ENCODE results near the gene MMP15. TPM values are rescaled to one million over a fixed set of nuclear protein-coding genes. Genes with fewer than 3 reads are reported as not detected.

The MMP15 gene
- total RNA-seq, 2 donors from 2014 or later, result 0.40 to 1.5 TPM

- Mint-ChIP-seq H3K27me3 (no peaks in the 10 kb centered on the region), H3K4me1 (no peaks in the 10 kb centered on the region), H3K36me3 (ENCODE audit: low read depth) (no peaks in the 10 kb centered on the region), H3K27ac (no peak overlapping the region), H3K4me3 (no peak overlapping the region)
- H3K9me3 ChIP-seq (ENCODE audit: control insufficient read depth, low read length, poor library complexity, severe bottlenecking), result no peaks in the 10 kb centered on the region
- ATAC-seq, result no peak
- DNase-seq, result no peak
These were observed 22.2 kb downstream of the MMP15 start for GRCh38 chr16:58047557-58048348.

DNA sequence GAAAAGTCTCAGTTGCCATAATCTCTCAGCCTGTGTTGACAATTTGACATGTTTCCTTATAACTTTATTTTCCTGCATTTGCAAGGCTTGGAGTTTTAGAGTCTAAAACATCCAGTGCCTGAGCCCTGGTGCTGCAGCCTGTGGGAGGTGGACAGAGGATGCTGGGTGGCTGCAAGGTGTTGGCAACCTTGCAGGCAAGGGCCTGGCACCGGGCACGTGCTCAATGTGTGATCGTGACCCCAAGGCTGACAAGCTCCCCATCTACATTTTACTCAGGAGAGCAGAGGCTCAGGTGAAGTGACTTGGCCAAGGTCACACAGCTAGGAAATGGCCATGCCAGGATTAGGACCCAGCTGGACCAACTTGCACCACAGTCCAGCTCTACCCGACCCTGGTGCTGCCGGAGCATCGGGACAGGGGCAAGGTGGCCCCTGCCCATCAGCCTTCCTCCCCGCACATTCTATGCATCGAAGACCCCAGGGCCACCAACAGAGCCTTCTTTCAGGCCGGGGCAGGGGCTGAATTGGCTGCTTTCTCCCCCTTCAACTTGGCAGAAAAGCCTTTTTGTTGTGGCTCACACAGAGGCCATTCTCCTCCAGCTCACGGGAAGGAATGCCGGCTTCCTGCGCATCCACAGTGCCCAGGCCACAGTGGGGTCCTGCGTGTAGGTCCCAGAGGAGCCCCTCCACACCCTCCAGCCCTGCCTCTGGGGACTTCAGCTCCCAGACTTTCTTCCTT, 23.1 kb downstream of the MMP15 start:
- H3K9me3 ChIP-seq (ENCODE audit: control insufficient read depth, low read length, poor library complexity, severe bottlenecking), result no peaks in the 10 kb centered on the region
- Mint-ChIP-seq H3K4me3 (no peak overlapping the region), H3K27ac (no peak overlapping the region), H3K36me3 (ENCODE audit: low read depth) (no peaks in the 10 kb centered on the region), H3K27me3 (no peaks in the 10 kb centered on the region), H3K4me1 (no peaks in the 10 kb centered on the region)
- ATAC-seq (no peak), DNase-seq (no peak)

GRCh38 chr16:58049232-58050185, 24.0 kb downstream of the MMP15 start:
- H3K4me3 Mint-ChIP-seq, result no peak overlapping the region
- no peak overlapping the region for H3K27ac Mint-ChIP-seq
- no peaks in the 10 kb centered on the region for H3K9me3 ChIP-seq (ENCODE audit: control insufficient read depth, low read length, poor library complexity, severe bottlenecking)
- no peaks in the 10 kb centered on the region for H3K27me3 Mint-ChIP-seq
- DNase-seq, result no peak
- ATAC-seq, result no peak
- H3K4me1 Mint-ChIP-seq, result no peaks in the 10 kb centered on the region
- H3K36me3 Mint-ChIP-seq (ENCODE audit: low read depth), result no peaks in the 10 kb centered on the region

- H3K4me1 Mint-ChIP-seq, result no peaks in the 10 kb centered on the region
- no peak overlapping the region for H3K27ac Mint-ChIP-seq
- H3K9me3 ChIP-seq (ENCODE audit: control insufficient read depth, low read length, poor library complexity, severe bottlenecking), result no peaks in the 10 kb centered on the region
- ATAC-seq (no peak), DNase-seq (no peak)
- peaks cover 2% of the 10 kb centered on the region for H3K36me3 Mint-ChIP-seq (ENCODE audit: low read depth)
- H3K4me3 Mint-ChIP-seq, result no peak overlapping the region
- H3K27me3 Mint-ChIP-seq, result peaks cover 5% of the 10 kb centered on the region
These were observed 25.7 kb downstream of the MMP15 start for GRCh38 chr16:58051296-58051695.

DNA sequence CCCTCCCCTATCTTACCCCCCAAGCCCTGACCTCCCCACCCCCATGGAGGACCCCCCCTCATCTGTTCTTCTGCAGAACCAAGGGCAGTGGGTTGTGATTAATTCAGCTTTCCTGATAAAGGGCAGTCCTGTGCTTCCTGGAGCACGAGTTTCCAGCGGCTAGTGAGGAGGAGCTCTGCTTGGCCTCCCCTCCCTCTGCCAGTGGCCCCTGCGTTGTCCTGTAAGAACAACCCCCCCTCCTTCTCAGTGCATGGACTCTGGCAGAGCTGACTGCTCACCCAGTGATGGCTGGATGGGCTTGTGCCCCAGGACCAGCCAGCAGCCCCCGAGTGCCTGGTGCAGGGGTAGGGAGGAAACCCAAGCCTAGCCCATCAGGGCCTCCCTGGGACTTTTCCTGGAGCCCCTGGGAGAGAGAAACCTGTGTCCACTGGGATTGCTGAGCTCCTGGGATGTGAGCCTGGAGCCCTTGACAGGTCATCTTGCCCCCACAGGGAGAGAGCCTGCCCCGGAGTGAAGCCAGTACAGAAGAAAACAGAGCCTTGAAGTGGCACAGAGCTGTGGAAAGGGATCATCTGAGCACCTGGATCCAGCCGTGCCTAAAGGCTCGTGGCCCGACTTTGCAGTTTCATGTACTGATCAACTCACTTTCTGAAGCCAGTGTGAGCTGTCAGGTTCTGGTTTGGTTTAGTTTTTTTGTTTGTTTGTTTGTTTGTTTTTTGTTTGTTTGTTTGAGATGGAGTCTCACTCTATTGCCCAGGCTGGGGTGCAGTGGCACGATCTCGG, 26.5 kb downstream of the MMP15 start:
- DNase-seq, result no peak
- Mint-ChIP-seq H3K27ac (no peak overlapping the region), H3K4me3 (no peak overlapping the region), H3K4me1 (no peaks in the 10 kb centered on the region), H3K36me3 (ENCODE audit: low read depth) (peaks cover 2% of the 10 kb centered on the region), H3K27me3 (peaks cover 5% of the 10 kb centered on the region)
- no peak for ATAC-seq
- H3K9me3 ChIP-seq (ENCODE audit: control insufficient read depth, low read length, poor library complexity, severe bottlenecking), result no peaks in the 10 kb centered on the region

GRCh38 chr16:58053682-58054005, 28.1 kb downstream of the MMP15 start:
- DNase-seq (no peak), ATAC-seq (no peak)
- H3K9me3 ChIP-seq (ENCODE audit: control insufficient read depth, low read length, poor library complexity, severe bottlenecking), result no peaks in the 10 kb centered on the region
- no peak overlapping the region for H3K4me3 Mint-ChIP-seq
- peaks cover 2% of the 10 kb centered on the region for H3K36me3 Mint-ChIP-seq (ENCODE audit: low read depth)
- peaks cover 15% of the 10 kb centered on the region for H3K27me3 Mint-ChIP-seq
- no peaks in the 10 kb centered on the region for H3K4me1 Mint-ChIP-seq
- no peak overlapping the region for H3K27ac Mint-ChIP-seq

DNA sequence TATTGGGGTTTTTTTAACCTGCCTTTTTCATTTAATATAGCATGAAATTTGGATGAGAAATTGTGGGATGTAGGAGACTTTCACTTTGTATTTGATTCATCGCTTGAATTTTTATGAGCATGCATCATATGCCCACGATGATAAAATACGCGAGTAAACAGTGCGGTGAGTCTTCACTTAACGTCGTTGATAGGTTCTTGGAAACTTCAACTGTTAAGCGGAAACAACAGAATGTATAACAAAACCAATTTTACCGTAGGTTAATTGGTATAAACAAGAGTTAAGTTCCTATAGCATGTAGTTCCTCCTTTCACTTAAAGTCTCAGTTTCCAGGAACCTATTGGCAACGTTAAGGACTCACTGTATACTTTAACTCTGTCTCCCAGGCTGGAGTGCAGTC, 28.7 kb downstream of the MMP15 start:
- H3K27ac Mint-ChIP-seq, result no peak overlapping the region
- no peaks in the 10 kb centered on the region for H3K4me1 Mint-ChIP-seq
- peaks cover 15% of the 10 kb centered on the region for H3K27me3 Mint-ChIP-seq

GRCh38 chr16:58056580-58056979, 31.0 kb downstream of the MMP15 start:
- H3K27me3 Mint-ChIP-seq, result peaks cover 15% of the 10 kb centered on the region
- H3K27ac Mint-ChIP-seq, result no peak overlapping the region
- peaks cover 4% of the 10 kb centered on the region for H3K36me3 Mint-ChIP-seq (ENCODE audit: low read depth)
- no peaks in the 10 kb centered on the region for H3K4me1 Mint-ChIP-seq
- ATAC-seq (no peak), DNase-seq (no peak)
- no peaks in the 10 kb centered on the region for H3K9me3 ChIP-seq (ENCODE audit: control insufficient read depth, low read length, poor library complexity, severe bottlenecking)
- H3K4me3 Mint-ChIP-seq, result no peak overlapping the region

More for the DNA sequence above, 28.7 kb downstream of the MMP15 start:
- no peak overlapping the region for H3K4me3 Mint-ChIP-seq
- ATAC-seq, result no peak
- H3K36me3 Mint-ChIP-seq (ENCODE audit: low read depth), result peaks cover 2% of the 10 kb centered on the region
- DNase-seq, result no peak
- H3K9me3 ChIP-seq (ENCODE audit: control insufficient read depth, low read length, poor library complexity, severe bottlenecking), result no peaks in the 10 kb centered on the region

GRCh38 chr16:58057121-58057520, 31.6 kb downstream of the MMP15 start:
- DNase-seq (no peak), ATAC-seq (no peak)
- H3K36me3 Mint-ChIP-seq (ENCODE audit: low read depth), result peaks cover 4% of the 10 kb centered on the region
- H3K27me3 Mint-ChIP-seq, result peaks cover 15% of the 10 kb centered on the region
- H3K27ac Mint-ChIP-seq, result no peak overlapping the region
- H3K4me1 Mint-ChIP-seq, result no peaks in the 10 kb centered on the region
- no peaks in the 10 kb centered on the region for H3K9me3 ChIP-seq (ENCODE audit: control insufficient read depth, low read length, poor library complexity, severe bottlenecking)
- no peak overlapping the region for H3K4me3 Mint-ChIP-seq

- DNase-seq (no peak), ATAC-seq (no peak)
- no peak overlapping the region for H3K27ac Mint-ChIP-seq
- H3K36me3 Mint-ChIP-seq (ENCODE audit: low read depth), result peaks cover 4% of the 10 kb centered on the region
- no peak overlapping the region for H3K4me3 Mint-ChIP-seq
- no peaks in the 10 kb centered on the region for H3K9me3 ChIP-seq (ENCODE audit: control insufficient read depth, low read length, poor library complexity, severe bottlenecking)
- H3K4me1 Mint-ChIP-seq, result no peaks in the 10 kb centered on the region
- H3K27me3 Mint-ChIP-seq, result peaks cover 18% of the 10 kb centered on the region
These were observed 32.2 kb downstream of the MMP15 start for GRCh38 chr16:58057784-58058183.

DNA sequence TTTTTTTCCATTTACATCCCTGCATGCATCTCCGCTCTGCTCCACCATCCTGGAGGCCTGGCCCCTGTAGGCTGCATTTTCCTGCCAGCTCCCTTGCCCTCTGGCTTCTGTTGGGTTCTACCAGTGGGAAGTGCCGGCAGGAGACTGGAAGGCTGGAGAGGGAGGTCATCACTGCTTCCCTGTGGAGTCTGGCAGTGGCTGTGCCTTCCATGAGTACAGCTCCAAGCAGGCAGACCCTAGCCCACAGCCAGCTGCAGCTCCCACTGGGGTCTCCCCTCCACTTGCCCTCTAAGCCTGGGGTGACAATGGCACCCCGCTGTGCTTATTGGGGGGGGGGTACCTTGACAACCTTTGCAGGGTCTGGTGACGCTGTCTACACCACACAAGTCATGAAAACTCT, 37.3 kb downstream of the MMP15 start:
- H3K9me3 ChIP-seq (ENCODE audit: control insufficient read depth, low read length, poor library complexity, severe bottlenecking), result no peaks in the 10 kb centered on the region
- no peak overlapping the region for H3K27ac Mint-ChIP-seq
- ATAC-seq (no peak), DNase-seq (no peak)
- peaks cover 9% of the 10 kb centered on the region for H3K27me3 Mint-ChIP-seq
- H3K4me3 Mint-ChIP-seq, result no peak overlapping the region
- H3K36me3 Mint-ChIP-seq (ENCODE audit: low read depth), result peaks cover 2% of the 10 kb centered on the region
- no peaks in the 10 kb centered on the region for H3K4me1 Mint-ChIP-seq

DNA sequence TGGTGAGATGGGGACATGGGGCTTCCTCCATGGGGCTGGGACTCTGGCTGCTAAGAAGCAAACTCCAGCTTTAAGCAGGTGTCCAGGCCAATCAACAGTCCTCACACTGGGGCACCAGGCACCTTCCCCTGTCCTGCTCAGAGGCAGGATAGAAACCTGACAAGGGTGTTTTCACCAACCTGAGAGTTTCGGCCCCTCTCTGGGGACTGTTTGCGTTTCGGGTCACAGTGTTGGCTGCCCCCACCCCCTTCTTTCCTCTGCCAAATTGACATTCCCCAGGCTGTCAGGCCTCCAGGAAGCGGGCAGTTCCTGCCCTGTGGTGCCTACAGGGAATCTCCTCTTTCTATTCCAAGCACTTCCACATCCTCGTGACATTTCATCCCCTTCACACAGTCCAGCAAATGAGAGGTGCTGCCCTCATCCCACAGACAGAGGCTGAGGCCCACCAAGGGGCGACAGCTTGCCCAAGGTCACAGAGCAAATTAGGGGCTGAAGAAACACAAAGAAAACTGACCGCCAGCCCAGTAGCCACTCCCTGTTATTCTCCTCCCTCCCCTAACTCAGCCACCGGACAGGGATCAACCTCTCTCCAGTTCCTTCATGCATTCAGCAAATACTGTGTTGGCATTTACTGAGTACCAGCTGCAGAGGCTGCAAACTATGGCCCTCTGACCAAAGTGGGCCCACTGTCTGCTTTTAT, 38.0 kb downstream of the MMP15 start:
- no peak overlapping the region for H3K27ac Mint-ChIP-seq
- ATAC-seq, result no peak
- H3K4me3 Mint-ChIP-seq, result no peak overlapping the region
- H3K9me3 ChIP-seq (ENCODE audit: control insufficient read depth, low read length, poor library complexity, severe bottlenecking), result no peaks in the 10 kb centered on the region
- DNase-seq, result no peak
- H3K27me3 Mint-ChIP-seq, result peaks cover 5% of the 10 kb centered on the region
- H3K36me3 Mint-ChIP-seq (ENCODE audit: low read depth), result peaks cover 2% of the 10 kb centered on the region
- H3K4me1 Mint-ChIP-seq, result no peaks in the 10 kb centered on the region

Data from T-helper 17 cell (primary cell).